ENCODE measurements around the gene TMED7.

TMED7 gene

GRCh38 chr5:115644046-115644445 is 18.2 kb upstream of the TMED7 start:
- no peak for TF ChIP-seq CTCF (IDR thresholded peaks at IDR 0.05; ENCODE audit: borderline replicate concordance, insufficient read depth, low read depth, low read length)
- no peak overlapping the region for H3K4me3 ChIP-seq (ENCODE audit: low read depth, low read length)

GRCh38 chr5:115641948-115642347 is 16.1 kb upstream of the TMED7 start:
- H3K4me3 ChIP-seq (ENCODE audit: low read depth, low read length), result no peak overlapping the region
- TF ChIP-seq CTCF (IDR thresholded peaks at IDR 0.05; ENCODE audit: borderline replicate concordance, insufficient read depth, low read depth, low read length), result no peak

GRCh38 chr5:115640274-115640673 is 14.4 kb upstream of the TMED7 start:
- no peak for TF ChIP-seq CTCF (IDR thresholded peaks at IDR 0.05; ENCODE audit: borderline replicate concordance, insufficient read depth, low read depth, low read length)
- H3K4me3 ChIP-seq (ENCODE audit: low read depth, low read length), result no peak overlapping the region

- no peak overlapping the region for H3K4me3 ChIP-seq (ENCODE audit: low read depth, low read length)
- no peak for TF ChIP-seq CTCF (IDR thresholded peaks at IDR 0.05; ENCODE audit: borderline replicate concordance, insufficient read depth, low read depth, low read length)
These were observed 13.5 kb upstream of the TMED7 start for GRCh38 chr5:115639377-115639776.

- TF ChIP-seq CTCF (IDR thresholded peaks at IDR 0.05; ENCODE audit: borderline replicate concordance, insufficient read depth, low read depth, low read length), result no peak
- no peak overlapping the region for H3K4me3 ChIP-seq (ENCODE audit: low read depth, low read length)
These were observed 11.7 kb upstream of the TMED7 start for GRCh38 chr5:115637507-115637906.

- no peak for TF ChIP-seq CTCF (IDR thresholded peaks at IDR 0.05; ENCODE audit: borderline replicate concordance, insufficient read depth, low read depth, low read length)
- H3K4me3 ChIP-seq (ENCODE audit: low read depth, low read length), result no peak overlapping the region
These were observed 10.2 kb upstream of the TMED7 start for GRCh38 chr5:115636008-115636407.

- TF ChIP-seq CTCF (IDR thresholded peaks at IDR 0.05; ENCODE audit: borderline replicate concordance, insufficient read depth, low read depth, low read length), result peak; percentile 81
- H3K4me3 ChIP-seq (ENCODE audit: low read depth, low read length), result no peak overlapping the region
These were observed 8.7 kb upstream of the TMED7 start for GRCh38 chr5:115634343-115635132.

Data from GM12875 (cell line).